Cardiac fibroblast (primary cell): ENCODE data around the gene IL27RA.

Source experiments
- DNase-seq, 2 donors: peaks; one replicate each; pipeline versions ENCODE4 v3.0.0 to v3.0.0-alpha.2; 2010; ENCODE audit warnings: low read depth in 2 of 2
- H3K4me3 ChIP-seq, 2 donors: replicated peaks in 1 of 2; 1 replicate in 1 of 2; 2 replicates in 1 of 2; pipeline ENCODE4 v1.5.1; 2011; ENCODE audit warnings: low read depth in 2 of 2, low read length in 2 of 2, mild to moderate bottlenecking in 2 of 2, moderate library complexity in 1 of 2
- CTCF ChIP-seq: IDR thresholded peaks from one replicate; pipeline ENCODE4 v1.5.1; 2011; ENCODE audit warnings: low read depth, mild to moderate bottlenecking, low read length, inconsistent platforms

Gene IL27RA

GRCh38 chr19:14051980-14052379 lies 20.4 kb downstream of the IL27RA start:
- TF ChIP-seq CTCF: no peak
- H3K4me3 ChIP-seq: no peak overlapping the region
- DNase-seq: no peak

- no peak for DNase-seq
- H3K4me3 ChIP-seq: no peak overlapping the region
- no peak for TF ChIP-seq CTCF
Observed at GRCh38 chr19:14052470-14052869, 20.9 kb downstream of the IL27RA start.

- no peak overlapping the region for H3K4me3 ChIP-seq
- DNase-seq: no peak
- TF ChIP-seq CTCF: no peak
Observed at GRCh38 chr19:14053032-14053431, 21.5 kb downstream of the IL27RA start.

GRCh38 chr19:14053500-14053899 lies 21.9 kb downstream of the IL27RA start:
- no peak for TF ChIP-seq CTCF
- DNase-seq: no peak

GRCh38 chr19:14054099-14054498 lies 22.5 kb downstream of the IL27RA start:
- H3K4me3 ChIP-seq: no peak overlapping the region
- no peak for TF ChIP-seq CTCF
- DNase-seq: no peak

More at GRCh38 chr19:14053500-14053899, 21.9 kb downstream of the IL27RA start:
- H3K4me3 ChIP-seq: no peak overlapping the region

- no peak for DNase-seq
- TF ChIP-seq CTCF: no peak
- no peak overlapping the region for H3K4me3 ChIP-seq
Observed at GRCh38 chr19:14054721-14055120, 23.2 kb downstream of the IL27RA start.

- no peak overlapping the region for H3K4me3 ChIP-seq
- TF ChIP-seq CTCF: no peak
- DNase-seq: no peak
Observed at GRCh38 chr19:14055396-14055795, 23.8 kb downstream of the IL27RA start.
